SW 1271 (cell line): ENCODE results near the gene LIF.

Experiments
- DNase-seq, 2 experiments: peaks; one replicate each; lab custom pipeline; 2025; lab: John Stamatoyannopoulos, UW

LIF gene

DNA sequence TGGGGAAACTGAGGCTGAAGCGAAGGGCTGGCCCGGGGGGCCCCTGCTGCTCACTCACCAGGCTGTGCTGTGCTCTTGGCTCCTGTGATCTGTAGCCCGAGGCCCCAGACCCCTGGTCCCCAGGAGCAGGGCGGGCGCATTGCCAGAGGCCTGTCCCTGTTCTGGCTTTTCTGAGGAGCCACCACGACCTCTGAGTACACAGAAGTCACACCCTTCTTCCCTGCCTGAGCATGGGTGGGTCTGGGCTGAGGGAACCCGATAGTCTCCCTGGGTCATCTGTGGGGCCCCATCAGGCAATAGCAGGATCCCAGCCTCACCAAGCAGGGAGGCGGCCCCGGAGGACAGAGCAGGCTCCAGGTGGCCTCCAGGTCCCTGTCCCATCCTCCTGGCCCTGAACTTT lies 37.6 kb upstream of the LIF start:
- no peak for DNase-seq

DNA sequence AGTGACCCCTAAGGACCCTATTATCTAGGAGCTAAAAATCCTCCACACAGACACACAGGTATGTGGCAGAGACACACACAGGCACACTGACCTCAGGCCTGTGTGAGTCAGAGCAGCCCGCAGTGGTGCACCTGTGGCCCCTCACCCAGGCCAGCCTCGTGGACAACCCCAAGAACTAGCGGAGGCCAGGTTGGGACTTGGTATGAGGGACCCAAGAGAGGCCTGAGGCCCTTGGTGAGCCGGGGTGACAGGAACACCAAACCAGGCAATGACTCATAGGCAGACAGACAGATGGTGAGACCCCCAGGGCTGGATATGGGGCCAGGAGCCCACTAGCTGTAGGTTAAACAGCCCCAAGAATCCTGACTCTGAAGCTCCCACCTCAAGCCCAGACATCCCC lies 36.8 kb upstream of the LIF start:
- DNase-seq: no peak

DNA sequence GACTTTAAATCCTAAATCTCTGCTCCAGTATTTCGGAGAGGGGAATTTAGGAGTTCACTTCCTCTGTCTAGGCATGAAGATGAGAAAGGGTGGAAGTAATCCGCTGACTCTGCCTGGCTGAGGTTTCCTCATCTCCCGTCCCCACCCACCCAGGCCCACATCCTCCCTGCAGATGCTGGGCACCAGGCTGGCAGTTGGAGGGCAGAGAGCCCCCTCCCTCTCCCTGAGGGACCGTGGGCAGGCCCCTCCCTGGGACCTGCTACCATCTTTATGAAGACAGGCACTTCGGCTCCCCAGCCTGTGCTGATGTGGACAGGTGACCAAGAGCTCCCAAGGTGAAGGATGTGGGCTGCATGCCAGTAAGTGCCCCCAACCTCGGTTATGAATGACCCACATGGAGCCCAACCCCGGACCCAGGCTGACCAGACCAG lies 36.1 kb upstream of the LIF start:
- DNase-seq: no peak

DNA sequence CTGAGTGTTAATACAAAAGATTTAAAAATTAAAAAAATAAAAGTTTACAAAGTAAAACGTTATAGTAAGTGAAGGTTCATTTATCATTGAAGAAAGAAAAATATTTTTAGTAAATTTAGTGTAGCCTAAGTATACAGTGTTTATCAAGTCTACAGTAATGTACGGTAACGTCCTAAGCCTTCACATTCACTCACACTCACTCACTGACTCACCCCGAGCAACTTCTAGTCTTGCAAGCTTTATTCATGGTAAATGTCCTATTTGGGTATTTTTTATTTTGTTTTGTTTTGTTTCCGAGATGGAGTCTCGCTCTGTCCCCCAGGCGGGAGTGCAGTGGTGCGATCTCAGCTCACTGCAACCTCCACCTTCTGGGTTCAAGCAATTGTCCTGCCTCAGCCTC lies 33.9 kb upstream of the LIF start:
- DNase-seq: no peak

DNA sequence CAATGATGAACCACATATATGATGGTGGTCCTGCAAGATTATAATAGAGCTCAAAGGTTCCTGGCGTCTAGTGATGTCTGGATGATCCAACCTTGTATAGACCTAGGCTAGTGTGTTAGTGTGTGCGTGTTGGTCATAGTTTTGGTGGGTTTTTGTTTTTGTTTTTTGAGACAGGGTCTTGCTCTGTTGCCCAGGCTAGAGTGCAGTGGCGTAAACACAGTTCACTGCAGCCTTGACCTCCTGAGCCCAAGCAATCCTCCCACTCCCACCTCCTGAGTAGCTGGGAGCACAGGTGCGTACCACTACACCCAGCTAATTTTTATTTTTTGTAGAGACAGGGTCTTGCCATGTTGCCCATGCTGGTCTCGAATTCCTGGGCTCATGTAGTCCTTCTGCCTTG lies 33.4 kb upstream of the LIF start:
- DNase-seq: no peak

DNA sequence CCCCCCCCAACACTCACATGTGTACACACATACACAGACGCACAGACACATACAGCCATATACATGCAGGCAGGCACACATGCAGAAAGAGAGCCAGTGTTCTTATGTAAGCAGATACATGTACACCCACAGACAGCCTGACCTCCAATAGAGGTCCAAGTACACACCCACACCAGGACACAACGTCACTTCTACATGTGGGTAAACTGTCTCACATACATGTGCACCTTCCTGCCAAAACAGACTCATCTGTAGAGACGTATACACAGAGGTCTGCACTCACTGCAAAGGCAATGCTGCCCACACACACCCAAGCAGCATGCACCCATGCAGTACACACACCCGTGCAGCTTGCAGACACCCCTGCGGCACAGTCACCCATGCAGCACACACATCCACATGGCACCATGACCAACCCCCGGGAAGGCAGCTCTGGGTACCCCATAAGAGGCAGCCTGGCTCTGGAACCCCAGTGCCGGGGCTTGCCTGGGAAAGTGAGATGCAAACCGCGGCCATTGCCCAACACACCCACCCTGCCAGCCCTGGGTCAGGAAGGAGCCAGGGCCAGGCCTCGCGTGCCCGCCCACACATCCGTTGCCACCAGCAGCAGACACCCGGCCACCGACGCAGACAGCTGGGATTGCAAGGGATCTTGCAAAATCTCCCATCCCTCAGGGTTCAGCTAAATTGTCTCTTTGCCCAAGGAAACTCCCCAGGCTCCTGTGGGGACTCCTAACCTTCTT lies 32.7 kb upstream of the LIF start:
- no peak for DNase-seq

DNA sequence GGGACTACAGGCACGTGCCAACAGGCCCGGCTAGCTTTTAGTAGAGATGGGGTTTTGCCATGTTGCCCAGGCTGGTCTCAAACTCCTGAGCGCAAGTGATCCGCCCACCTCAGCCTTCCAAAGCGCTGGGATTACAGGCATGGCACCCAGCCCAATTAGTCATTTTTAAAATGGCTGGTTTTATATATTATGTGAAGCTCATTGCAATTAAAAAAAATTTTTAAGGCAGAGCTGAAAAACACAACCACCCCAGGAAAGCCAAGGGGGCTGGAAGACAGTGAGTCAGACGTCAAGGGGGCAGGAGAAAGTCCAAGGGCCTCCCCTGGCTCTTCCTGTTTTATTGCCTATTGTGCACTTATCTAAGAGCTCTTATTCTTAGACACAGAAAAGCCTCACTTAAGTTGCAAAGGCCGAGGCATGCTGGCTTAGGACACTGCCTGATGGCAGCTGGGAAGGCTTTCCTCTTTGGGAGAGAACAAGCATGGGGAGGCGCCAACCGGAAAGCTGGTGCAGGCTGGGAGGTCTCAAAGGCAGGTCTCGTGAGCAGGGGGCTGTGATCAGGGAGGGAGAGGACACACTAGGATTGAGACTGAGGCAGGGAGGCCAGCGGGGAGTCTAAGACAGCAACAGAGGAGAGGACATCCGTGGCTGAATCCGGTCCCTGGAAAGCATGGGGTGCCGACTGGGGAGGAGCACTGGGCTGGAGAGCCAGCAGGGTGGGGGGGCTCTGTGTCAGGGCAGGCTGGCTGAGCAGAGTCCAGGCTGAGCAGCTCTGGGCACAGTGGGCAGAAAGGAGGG lies 31.2 kb upstream of the LIF start:
- DNase-seq: no peak

DNA sequence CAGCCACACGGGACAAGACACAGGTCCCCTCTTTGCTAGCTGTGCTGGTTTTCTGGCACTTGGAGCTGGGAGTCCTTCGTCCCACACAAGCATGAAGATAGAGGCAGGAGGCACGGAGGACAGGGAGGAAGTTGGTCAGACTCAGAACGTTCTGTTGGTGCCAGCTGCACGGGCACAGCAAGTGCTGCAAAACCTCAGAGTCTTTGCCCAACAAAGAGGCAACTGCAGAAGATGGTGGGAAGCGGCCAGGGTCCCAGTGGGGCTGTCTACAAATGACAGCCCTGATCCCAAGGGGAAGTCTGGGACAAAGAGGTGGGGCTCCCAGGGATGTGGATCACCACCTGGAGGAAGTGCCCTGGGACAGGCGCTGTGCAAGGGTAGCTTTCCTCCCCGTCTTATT lies 29.5 kb upstream of the LIF start:
- no peak for DNase-seq

DNA sequence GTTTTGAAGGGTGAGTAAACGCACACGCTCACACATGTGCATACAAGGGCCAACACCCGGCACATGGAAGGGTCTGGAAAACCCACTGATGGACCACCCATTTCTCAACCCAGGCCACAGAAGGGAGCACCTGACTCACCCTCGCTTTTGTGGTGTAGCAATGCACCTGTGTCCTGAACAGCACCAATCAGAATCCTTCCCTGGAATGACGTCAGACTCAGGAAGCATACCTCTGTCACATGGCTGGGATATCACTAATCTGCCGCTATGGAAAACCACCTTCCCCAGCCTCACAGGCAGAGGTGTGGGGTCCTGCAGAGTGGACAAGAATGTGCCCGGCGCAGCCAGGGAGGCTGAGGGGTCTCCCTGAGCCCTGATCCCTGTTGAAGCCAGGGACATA lies 29.1 kb upstream of the LIF start:
- no peak for DNase-seq

DNA sequence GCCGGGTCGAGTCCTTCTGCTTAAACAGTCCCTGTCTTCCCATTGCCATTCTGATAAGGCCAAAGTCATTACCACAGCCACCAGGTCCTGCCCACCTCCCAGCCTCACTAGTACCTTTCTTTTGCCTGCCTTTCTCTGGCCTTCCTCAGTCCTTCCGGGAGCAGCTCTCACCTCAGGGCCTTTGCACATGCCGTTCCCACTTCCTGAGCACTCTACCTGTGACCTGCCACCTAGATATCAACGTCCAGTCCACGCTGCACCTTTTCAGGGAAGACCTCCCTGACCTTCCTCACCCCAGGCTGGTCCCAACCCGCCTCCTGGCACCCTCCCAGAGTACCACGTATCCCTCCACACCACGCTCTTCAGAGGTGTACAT lies 27.9 kb upstream of the LIF start:
- DNase-seq: no peak

DNA sequence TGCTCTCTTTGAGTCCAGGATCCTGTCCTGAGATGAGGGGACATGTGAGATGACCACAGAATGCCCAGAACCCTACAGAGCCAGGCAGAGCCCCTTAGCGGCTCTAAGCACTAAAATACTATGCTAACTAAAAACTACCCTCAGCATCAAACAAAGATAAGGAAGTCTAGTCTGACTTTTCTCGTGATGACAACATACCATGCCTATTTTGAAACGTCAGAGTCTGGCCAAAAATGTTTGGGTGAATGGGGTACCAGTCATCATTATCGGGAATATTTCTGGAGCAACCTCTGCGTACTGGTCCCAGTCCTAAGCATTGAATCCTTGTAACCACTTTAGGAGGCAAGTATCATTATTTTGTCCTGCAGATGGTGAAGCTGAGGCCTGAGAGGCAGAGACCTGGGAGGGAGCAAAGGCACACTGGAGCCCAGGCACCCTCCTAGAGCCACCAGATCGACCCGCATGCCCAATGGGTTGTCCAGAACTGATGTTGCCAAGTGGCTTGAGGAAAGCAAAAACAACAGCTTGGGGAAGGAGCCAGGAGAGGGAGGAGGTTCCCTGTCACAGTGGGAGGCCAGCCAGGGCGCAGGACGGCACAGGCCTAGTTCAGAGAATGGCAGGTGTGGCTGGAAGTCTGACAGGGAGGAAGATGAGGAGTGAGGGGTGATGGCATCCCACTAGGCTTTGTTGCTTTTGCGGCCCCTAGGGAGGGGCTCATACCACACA lies 27.3 kb upstream of the LIF start:
- DNase-seq: no peak

DNA sequence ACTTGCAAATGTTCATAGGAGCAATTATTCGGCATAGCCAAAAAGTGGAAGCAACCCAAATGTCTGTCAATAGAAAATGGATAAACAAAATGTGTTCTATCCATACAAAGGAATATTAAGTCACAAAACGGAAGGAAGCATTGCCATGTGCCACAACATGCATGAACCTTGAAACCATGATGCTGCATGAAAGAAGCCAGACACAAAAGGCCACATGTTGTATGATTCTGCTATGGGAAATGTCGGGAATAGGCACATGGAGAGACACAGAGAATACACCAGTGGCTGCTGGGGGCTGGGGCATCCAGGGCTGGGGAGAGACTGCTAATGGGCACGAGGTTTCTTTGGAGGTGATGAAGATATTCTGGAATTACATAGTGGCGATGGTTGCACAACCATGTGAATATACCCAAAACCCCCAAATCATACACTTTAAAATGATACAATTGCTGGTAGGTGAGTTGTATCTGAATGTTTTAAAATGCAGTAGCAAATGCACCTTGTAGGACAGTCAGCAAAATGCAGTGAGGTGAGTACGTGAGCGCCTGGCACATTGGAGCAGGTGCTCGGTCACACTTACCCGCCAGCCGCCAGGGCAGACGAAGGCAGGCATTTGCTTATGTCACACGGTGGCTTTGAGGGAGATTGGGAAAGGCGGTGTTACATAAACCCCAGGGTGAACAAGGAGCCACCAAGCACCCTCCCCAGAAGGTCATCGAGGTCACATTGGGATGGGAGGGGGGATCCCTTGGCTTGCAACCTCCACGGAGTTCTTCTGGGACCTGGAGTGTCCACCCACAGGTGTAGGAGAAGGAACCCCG lies 26.4 kb upstream of the LIF start:
- DNase-seq: no peak

DNA sequence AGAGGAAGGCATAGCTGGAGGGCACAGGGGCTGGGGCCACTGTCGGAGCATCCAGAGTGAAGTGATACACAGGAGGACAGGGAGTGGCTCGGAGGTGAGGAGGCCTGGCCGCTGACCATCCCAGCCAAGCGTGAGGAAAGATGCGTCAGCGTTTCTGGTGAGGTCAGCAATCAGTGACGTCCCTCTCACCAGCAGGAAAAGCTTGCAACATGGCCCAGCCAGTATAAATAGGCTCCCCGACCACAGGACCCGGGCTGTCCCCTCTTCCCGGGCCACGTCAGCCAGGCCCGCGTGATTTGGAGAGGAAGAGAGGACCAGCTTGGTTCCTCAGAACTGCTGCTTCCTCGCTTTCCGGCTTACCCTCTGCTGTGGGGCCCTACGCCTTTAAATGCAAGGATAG lies 24.3 kb upstream of the LIF start:
- no peak for DNase-seq

DNA sequence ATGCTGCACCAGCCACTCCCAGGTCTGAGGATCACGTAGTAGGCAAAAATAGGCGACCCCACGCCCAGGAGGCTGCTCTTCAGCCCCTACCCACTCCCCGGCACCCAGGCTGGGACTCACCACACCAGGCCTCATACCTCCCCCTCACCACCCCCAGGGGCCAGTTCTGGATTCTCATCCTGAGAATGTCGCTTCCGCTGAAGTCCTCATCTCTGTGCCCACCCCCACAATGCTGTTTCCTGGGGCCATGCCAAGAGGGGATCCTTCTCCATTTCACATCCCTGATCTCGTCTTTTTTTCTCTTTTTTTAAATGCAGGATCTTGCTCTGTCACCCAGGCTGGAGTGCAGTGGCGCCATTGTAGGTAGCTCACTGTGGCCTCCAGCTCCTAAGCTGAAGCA lies 21.8 kb upstream of the LIF start:
- DNase-seq: no peak

DNA sequence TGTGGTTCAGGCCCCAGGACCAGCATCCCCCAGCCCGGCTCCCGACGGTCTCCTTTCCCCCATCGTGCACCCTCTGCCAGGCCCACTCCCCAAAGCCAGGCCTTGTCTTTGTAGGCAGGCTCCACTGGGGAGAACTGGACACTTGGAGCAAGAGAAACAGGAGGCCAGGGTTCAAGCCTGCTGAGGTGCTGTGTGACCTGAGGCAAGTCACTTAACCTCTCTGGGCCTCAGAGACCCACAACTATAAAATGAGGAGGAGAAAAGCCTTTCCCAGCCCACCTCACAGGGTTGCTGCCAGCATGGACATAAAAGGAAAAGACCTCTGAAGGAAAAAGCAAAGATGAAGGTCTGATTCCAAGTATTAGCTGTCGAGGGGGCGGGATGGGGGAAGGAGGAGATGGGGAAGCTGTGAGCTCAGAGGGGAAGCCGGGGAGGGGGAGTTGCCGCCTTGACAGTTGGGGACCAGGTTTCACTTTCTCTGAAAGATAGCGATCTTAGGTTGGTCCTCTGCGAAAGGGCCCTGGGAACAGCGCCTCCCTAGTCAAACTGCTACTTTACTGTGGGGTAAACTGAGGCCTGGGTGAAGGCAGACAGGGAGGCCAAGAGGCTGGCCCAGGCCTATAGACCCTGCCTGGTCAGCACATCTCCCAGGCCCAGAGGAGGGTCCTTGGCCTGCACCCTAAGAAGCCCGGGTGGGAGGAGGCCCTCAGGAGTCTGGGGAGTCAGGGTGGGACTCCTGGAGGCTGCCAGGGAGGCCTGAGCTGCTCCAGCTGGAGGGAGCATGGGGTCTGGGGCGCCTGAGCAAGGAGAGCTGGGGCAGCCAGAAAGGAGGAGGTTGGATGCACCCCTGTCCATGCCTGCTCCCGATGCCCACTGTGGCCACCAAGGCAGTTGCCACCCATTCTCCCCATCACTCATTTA lies 21.1 kb upstream of the LIF start:
- DNase-seq: no peak

DNA sequence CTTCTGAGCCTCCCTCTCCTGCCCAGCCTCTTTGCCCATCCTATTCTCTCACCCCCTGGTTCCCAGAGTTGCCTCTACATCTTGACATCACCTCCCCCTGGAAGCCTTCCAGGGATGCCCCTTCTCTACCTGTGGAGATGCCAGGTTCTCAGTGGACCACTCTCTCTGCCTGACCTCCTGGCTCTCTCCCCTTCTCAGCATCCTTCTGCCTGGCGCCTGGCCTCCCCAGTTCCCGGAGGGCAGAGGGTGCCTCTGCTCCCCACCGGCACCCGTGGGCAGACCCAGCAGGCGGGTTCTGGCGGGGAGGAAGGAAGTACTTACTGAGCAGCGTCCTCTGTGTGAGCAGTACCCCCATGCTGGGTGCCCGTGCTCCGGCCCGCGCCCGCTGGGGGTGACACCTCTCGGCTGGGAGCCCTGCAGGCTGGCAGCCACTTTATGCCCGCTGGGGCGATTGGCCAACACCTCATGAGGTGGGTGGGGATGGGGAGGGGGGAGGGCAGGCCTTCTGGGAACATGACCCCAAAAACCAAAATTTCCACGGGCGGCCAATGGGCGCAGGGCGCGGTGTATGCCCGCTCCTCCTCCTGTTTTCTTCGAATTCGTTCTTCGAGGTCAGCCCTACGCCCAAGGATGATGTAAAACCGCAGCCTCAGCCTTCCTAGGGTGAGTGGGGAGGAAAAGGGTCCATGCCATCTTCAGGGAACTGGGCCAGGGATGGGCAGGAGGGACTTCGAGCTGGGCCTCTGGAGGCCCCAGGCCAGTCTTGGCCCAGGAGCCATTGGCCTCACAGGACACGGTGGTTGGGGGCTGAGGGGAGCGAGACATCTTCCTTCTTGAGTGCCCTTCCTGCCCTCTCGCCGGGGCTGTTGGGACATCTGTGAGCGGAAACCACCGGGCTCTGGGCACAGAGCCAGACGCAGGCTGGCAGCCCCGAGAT lies 20.2 kb upstream of the LIF start, which contains the start of gene OSM:
OSM (minus strand) TSS at position 407 of the 937 bp plus-strand sequence; CDS start at position 355, 52 bp downstream.
- no peak for DNase-seq

DNA sequence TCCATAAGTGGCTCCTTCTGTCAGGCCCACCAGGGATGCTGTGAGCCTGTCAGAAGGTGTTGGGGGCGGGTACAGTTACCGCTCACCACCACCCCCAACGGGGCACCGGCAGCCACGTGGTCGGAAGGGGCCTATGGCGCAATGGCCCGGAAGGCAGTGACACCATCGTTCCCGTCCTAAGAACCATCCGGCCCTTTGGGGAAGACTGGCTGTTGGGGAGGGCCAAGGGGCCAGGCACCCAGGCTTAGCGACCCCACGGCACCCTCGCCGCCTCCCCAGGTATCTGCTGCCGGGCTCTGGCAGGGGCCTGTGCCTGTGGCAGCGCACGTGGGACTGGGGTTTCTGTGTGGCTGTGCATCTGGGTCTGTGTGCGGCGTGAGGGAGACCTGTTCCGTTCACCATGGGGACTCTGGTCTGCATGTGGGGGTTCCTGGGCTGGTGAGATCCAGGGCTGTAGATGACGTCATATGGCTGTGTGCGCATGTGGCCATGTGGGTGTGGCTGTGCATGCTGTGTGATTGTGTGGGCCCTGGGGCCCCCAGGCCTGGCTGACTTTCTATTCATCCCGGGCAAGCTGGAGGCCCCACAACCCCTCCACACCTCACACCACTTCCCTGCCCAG lies 19.4 kb upstream of the LIF start:
- DNase-seq: no peak

DNA sequence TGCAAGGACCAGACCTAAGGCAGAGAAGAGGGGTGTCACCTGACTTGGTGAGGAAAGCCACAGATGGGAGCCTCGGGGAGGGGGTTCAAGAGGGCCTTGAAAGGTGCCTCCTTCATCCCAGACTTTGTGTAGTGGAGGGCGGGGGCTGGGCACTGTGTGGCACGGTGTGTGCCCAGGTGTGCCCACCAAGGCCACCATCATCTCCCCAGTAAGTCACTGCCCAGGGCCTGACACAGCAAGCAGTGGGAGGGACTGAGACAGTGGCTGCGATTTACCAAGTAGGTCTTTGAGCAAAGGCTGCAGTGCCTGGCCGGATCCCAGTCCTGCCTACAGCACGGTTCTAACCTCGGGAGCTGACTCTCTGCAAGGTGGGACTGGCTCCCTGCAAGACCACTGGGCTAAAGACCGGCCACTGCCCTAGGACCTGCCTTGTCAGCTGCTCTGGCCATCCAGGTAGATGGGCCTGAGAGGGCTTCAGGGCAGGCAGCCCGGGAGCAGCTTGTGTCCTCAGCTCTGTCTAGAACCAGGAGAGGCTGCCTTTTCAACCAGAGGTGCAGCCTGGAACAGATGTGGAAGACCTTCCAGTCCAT lies 18.7 kb upstream of the LIF start:
- no peak for DNase-seq

DNA sequence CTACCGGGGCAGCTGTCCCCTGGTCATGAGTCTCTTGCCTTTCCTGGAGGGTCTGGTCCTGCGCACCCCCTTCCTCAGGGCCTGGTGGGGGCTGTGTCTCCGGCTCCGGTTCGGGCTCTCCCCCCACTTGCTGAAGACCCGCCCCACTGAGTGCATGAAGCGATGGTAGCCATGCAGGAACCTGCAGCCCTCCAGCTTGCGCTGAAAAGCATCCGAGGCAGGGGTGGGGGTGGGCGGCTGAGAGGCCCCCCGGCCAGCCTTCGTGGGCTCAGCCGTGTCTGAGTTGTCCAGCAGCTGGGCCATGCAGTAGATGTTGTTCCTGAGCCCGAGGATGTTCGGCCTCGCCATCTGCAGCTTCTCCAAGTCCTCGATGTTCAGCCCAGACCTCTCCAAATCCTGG lies 17.3 kb upstream of the LIF start:
- DNase-seq: no peak
